Measurements from ENCODE around the gene MICAL3.

- TF ChIP-seq CTCF (IDR thresholded peaks at IDR 0.05) (no peak), EZH2phosphoT487 (IDR thresholded peaks at IDR 0.05) (no peak), EZH2 (IDR thresholded peaks at IDR 0.05) (no peak)
These were observed 285.8 kb downstream of the MICAL3 start for GRCh38 chr22:17738386-17739128.

All from neural progenitor cell (in vitro differentiated cells).